ENCODE results near the gene PCCA.

DNA sequence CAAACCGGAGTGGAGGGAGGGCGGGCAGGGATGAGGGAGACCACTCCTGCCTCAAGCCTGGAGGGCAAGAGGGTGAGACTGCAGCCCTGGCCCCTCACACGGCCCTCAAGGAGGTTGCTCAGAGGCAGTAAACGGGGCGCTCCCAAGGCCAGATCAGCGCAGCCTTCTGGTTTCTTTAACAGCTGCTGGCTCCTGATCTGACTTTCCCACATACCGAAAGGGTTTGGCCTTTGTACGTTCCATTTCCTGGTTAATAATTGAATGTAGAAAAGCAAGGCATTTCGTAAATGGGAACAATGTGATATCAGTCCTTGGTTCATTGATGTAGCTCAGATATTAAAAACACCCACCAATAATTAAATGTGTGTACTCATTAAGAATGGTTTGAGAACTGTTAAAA, 428.2 kb downstream of the PCCA start:
- TF ChIP-seq, protein P1, sequence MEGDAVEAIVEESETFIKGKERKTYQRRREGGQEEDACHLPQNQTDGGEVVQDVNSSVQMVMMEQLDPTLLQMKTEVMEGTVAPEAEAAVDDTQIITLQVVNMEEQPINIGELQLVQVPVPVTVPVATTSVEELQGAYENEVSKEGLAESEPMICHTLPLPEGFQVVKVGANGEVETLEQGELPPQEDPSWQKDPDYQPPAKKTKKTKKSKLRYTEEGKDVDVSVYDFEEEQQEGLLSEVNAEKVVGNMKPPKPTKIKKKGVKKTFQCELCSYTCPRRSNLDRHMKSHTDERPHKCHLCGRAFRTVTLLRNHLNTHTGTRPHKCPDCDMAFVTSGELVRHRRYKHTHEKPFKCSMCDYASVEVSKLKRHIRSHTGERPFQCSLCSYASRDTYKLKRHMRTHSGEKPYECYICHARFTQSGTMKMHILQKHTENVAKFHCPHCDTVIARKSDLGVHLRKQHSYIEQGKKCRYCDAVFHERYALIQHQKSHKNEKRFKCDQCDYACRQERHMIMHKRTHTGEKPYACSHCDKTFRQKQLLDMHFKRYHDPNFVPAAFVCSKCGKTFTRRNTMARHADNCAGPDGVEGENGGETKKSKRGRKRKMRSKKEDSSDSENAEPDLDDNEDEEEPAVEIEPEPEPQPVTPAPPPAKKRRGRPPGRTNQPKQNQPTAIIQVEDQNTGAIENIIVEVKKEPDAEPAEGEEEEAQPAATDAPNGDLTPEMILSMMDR (IDR thresholded peaks at IDR 0.05) = no peak
- TF ChIP-seq POLR2A (IDR thresholded peaks at IDR 0.05) = no peak
- no peak for TF ChIP-seq EP300 (IDR thresholded peaks at IDR 0.05)
